Measurements from ENCODE around the gene TIE1.

- TF ChIP-seq CTCF (IDR thresholded peaks at IDR 0.05; ENCODE audit: insufficient read depth, low read depth, low read length) (no peak), EZH2 (IDR thresholded peaks at IDR 0.05; ENCODE audit: insufficient read depth, low read length) (no peak)
Measured at GRCh38 chr1:43340559-43340958, 39.8 kb downstream of the TIE1 start.

Measured in astrocyte (in vitro differentiated cells and primary cell).